Activated gamma-delta T cell (primary cell): Measurements from ENCODE around the gene TSGA10.
A peak's percentile ranks its signal among the peaks of the same experiment; 100 is the strongest.
"Not testable (repeated sequence)": the region's sequence is repeated elsewhere in the genome, so short reads cannot be mapped to it uniquely, and the experiment has no call there.

Experiments
- DNase-seq: peaks from one replicate; lab custom pipeline; 2025; lab: John Stamatoyannopoulos, UW

TSGA10 gene

DNA sequence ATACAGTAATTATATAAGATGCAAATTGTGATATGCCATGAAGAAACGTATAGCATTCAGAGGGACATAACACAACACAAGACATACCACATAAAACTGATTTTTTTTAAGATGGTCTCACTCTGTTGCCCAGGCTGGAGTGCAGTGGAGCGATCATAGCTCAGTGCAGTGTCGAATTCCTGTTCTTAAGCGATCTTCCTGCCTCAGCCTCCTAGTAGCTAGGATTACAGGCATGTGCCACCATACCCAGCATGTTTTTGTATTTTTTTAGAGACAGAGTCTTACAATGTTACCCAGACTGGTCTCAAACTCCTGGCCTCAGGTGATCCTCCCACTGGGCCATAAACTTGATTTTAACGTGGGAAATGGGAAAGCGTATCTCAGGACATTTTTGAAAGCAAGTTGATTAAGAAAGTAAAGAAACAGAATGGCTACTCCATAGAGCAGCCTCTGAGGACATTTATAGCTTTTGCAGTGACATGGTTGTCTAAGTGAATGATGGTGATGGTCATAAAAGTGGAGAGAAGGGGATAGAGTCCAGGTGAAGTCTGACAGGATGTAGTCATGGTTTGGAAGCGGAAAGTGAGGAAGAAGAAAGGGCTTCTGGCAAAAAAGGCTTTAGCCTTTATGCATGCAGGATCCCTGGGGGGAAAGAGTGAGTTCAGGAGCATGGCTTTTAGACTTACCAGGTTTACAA, 2.4 kb downstream of the TSGA10 start:
- DNase-seq: no peak

DNA sequence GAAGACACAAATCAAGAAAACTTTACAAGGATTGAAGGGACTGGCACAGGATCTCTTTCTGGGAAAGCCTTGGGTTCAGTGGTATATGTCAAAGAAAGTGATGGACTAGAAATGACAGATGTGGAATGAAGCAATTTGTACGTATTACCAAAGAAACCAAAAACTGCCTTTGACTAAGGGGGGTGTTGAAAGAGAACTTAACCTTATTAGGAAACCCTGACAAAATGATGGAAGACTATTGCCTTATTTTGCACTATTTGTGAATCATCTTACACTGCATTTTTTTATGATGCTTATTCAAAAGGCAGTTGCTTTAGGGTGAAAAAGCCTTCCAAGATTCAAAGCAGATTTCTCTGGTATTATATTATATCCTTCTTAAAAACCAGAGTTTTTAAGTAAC, 4.0 kb downstream of the TSGA10 start:
- DNase-seq: no peak

DNA sequence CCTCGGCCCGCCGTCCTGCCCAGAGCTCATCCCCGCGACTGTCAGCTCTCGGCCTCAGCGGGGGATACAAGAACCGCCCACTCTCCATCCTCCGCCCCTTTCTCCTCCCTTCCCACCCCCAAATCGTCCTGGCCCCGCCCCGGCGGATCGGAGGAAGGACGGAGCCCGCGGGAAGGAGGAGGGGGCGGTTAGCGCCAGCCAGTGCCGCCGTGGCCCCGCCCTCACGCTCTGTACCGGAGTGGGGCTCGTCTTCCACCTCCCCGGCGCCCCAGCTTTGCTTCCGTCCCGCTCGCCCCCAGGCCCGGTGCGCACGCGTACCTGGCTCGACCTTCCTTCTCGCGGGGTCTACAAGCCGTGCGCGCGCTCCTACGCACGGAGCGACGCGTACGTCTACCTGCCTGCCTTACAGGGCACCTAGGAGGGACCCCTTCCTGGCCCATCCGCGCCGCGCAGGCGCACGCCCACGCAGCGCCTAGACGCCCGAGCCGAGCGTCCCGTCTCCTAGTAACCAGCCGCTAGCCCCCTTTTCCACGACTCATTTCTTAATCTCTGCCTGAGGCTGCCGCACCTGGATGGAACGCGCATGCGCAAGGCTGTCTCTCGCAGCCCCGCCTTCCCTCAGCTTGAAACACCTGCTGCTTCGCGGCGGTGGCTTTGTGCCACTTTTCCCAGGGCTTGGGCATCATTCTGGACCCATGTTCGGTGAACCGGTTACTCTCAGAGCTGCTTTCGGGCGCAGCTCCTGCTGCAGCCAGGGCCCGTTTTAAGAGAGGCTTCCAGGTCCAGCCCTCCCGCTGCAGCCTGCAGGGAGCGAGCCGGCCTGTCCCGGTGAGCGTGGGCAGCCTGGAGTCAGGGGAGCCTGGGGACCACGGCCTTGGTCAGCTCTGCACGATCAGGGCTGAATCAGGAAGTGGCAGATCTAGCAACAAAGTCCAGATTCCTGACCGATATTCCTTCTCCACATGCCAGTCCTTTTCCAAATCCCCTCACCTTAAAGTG, 13.3 kb downstream of the TSGA10 start, which contains the start of gene C2orf15:
TSS of gene C2orf15 (plus strand) at position 598 of the 999 bp plus-strand sequence. CDS start 8,852 bp downstream, outside the sequence.
- DNase-seq: peak; percentile 95

DNA sequence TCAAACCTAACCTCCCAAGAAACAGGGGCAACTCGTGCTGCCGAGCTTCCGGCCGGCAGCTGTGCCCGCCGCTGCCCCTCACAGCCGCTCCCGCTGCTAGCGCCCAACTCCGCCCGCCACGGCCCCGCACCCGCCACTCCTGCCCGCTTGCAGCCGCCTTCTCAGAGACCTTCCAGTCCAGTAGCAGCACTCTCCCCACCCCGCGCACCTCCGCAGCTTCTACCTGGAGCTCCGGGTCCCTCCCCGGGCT, 14.0 kb downstream of the TSGA10 start:
- DNase-seq: no peak

DNA sequence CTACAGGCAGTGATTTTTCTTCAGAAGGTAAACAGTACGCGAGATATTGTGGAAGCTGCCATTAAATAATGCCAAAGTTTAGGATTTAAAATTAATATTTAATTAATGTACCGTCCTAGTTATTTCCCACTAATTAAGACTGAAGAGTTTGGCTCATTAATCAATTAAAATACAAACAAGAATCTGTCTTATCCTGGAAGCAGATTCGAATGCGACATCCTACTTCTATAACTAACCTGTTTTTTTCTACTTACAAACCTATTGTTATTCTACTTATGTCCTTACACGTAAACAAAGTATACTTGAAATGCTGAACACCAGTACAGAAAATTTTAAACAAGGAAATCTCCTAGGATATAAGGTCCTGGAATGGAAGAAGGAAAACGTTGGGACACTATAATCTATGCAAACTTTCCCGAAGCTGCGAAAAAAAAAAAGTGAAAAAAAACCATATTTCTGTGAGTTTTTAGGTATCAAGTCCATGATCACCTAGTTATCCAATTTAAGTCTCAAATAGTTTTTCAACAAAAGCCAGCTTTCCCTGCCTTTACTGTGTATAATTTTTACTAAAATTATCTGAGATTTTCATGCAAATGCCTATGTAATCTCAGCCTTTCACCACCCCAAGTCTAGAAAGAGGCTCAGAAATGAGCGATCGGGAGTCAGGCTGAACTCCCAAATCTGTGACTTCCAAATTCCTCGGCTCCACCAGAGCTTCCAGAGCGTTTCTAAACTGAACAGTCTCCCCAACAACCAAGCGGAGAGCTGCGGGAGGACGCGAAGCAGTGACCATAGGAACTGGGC, 14.5 kb downstream of the TSGA10 start:
- no peak for DNase-seq

GRCh38 chr2:99139003-99139402, 15.7 kb downstream of the TSGA10 start:
- no peak for DNase-seq

- DNase-seq: not testable (repeated sequence)
These were observed 19.6 kb downstream of the TSGA10 start for GRCh38 chr2:99135044-99135556.

GRCh38 chr2:99127981-99128380, 26.8 kb downstream of the TSGA10 start:
- no peak for DNase-seq

- DNase-seq: no peak
These were observed 42.1 kb downstream of the TSGA10 start for GRCh38 chr2:99112617-99113016.

- no peak for DNase-seq
These were observed 42.8 kb downstream of the TSGA10 start for GRCh38 chr2:99111945-99112344.

GRCh38 chr2:99111236-99111635, 43.5 kb downstream of the TSGA10 start:
- DNase-seq: no peak

DNA sequence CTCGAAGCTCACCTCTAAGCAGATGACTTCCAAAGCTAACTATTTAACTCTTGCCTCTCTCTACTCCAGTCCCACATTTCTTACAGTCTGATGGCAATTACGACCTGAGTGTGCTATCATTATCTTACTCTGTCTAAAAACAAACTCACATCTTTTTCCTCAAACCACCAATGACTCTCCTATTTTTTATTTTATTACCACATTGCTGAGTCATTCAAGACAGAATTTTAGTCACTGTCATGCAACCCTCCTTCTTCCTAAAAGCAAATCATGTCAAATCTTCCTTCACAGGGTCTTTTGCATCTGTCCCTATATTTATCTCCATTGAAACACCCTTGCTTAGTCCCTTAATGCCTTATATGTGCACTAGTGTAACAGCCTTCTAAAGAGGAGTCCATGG, 47.8 kb downstream of the TSGA10 start:
- DNase-seq: no peak

GRCh38 chr2:99104006-99104405, 50.7 kb downstream of the TSGA10 start:
- DNase-seq: no peak

DNA sequence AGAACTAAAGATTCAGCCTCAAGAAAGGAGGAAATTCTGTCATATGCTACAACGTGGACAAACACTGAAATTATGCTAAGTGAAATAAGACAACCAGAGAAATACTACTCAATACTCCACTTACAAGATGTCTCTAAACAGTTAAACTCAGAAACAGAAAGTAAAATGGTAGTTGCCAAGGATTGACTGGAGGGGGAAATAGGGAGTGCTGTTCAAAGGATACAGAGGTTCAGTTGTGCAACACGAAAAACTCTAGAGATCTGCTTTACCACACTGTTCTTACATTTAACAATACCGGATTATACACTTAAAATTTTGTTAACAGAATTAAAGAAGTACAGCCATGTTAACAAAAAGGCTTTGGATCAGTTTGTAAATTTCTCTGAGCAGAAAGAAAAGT, 53.0 kb downstream of the TSGA10 start:
- no peak for DNase-seq

DNA sequence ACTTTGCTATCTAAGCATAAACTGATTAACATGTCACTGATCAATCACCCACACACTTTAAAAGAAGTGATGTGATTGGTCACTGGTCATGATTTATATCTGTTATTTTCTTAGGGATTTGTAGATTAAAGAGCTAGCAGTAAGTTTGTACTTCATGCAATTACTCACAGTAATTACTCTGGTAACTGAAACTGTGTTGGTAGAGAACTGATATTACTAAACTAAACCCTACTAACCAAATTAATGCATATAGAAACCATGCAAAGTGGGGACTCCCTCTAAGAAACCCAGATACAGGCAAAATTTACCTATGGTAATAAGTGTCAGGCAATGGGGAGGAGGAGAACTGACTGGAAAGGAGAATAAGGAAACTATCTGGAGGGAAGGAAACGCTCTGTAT, 58.0 kb downstream of the TSGA10 start:
- DNase-seq: no peak

GRCh38 chr2:99088017-99088416, 66.7 kb downstream of the TSGA10 start:
- no peak for DNase-seq

DNA sequence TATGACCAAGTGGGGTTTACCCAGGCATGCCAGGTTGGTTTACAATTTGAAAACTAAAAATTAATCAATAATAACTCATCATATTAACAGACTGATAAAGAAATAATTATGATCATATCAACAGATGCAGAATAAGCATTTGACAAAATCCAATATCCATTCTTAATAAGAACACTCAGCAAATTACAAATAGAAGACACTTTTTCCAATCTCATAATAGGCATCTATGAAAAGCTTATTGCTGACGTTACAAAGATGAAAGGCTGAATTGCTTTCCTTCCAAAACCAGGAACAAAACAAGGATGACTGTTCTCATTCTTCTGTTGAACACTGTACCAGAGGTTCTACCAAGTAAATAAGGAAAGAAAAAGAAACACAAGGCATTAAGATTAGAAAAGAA, 68.4 kb downstream of the TSGA10 start:
- DNase-seq: no peak

DNA sequence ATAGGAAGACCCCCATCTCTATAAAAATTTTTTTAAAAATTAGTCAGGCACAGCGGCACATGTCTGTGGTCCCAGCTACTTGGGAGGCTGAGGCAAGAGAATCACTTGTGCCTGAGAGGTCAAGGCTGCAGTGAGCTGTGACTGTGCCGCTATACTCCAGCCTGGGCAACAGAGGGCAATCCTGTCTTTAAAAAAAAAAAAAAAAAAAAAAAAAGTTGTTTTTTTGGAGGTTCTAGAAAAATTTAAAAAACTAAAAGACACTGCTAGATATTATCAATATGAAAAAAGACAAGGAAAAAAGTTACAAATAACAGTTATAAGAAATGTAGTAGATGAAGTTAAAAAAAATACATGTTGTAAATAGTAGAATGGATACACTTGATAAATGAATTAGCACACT, 69.3 kb downstream of the TSGA10 start:
- no peak for DNase-seq

DNA sequence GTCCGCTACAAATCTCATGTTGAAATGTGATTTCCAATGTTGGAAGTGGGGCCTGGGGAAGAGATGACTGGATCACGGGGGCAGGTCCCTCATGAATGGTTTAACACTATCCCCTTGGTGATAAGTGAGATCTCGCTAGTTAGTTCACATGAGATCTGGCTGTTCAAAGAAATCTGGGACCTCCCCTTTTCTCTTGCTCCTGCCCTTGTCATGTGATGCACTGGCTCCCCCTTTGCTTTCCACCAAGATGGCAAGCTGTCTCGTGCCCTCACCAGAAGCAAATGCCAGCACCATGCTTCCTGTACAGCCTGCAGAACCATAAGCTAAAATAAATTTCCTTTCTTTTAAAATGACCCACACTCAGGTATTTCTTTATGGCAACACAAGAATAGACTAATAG, 70.5 kb downstream of the TSGA10 start:
- DNase-seq: no peak

- DNase-seq: no peak
These were observed 72.9 kb downstream of the TSGA10 start for GRCh38 chr2:99081891-99082290.

DNA sequence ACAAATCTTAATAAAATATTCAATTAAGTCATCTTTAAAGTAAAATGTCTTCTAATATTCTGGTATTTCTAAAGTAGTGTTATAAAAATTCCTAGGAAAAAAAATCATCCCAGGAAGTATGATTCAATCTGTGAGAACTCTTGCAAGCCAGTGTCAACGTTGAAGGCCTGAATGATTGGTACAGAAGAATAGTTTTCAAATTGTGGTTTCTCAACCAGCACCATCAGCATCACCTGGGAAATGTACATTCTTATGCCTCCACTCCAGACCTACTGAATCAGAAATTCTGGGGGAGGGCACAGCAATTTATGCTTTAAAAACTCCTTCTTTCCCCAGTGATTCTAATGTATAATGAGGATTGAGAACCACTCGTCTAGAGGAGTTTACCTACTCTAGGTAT, 75.5 kb downstream of the TSGA10 start:
- no peak for DNase-seq

DNA sequence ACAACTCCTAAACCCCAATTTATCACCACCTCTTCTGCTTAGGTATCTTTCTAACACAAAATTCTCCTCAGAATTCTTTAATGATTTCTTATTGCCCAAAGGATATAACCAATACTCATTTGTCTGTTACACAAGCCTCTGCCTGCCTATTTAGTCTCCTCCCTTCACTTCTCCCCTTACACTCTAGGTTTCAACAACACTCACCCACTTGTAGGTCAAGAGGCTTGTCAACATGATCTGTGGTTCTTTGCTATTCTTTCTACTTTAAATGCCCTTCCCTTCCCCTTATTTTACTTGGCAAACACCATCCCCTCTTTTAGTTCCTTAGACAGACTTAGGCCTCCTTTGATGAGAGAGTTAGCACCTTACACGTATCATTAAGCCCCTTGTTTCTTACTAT, 82.2 kb downstream of the TSGA10 start:
- DNase-seq: no peak
